ENCODE data around the gene C5orf46. TPM values are rescaled to one million over a fixed set of nuclear protein-coding genes. Genes with fewer than 3 reads are reported as not detected.

The C5orf46 gene
- total and polyA plus RNA-seq, 9 of the 15 experiments (the other 6 are each of a cell fraction or from before 2014, with no cell fraction given), result not detected

DNA sequence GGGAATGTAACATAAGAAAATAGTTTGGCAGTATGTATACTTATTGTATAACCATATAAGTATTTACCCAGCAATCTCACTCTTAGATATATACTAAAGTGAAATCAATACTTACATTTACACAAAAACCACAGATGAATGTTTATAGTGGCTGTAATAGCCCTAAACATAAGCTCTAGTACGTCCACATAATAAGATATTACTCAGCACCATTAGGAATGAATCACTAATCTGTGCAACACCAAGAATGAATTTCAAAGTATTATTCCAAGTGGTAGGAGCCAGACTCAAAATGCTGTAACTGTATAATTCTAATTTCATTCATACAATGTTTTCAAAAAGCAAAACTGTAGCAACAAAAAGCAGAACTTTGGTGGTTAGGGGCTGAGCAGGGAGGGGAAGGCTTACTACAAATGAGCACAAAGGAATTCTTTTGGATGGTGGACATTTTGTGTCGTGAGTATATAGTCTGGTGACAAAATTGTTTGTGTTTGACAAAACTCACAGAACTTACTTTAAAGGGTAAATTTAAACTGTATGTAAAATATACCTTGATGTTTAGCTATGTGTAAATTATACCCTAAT lies 11.9 kb upstream of the C5orf46 start (continued):
- TF ChIP-seq, protein P1, sequence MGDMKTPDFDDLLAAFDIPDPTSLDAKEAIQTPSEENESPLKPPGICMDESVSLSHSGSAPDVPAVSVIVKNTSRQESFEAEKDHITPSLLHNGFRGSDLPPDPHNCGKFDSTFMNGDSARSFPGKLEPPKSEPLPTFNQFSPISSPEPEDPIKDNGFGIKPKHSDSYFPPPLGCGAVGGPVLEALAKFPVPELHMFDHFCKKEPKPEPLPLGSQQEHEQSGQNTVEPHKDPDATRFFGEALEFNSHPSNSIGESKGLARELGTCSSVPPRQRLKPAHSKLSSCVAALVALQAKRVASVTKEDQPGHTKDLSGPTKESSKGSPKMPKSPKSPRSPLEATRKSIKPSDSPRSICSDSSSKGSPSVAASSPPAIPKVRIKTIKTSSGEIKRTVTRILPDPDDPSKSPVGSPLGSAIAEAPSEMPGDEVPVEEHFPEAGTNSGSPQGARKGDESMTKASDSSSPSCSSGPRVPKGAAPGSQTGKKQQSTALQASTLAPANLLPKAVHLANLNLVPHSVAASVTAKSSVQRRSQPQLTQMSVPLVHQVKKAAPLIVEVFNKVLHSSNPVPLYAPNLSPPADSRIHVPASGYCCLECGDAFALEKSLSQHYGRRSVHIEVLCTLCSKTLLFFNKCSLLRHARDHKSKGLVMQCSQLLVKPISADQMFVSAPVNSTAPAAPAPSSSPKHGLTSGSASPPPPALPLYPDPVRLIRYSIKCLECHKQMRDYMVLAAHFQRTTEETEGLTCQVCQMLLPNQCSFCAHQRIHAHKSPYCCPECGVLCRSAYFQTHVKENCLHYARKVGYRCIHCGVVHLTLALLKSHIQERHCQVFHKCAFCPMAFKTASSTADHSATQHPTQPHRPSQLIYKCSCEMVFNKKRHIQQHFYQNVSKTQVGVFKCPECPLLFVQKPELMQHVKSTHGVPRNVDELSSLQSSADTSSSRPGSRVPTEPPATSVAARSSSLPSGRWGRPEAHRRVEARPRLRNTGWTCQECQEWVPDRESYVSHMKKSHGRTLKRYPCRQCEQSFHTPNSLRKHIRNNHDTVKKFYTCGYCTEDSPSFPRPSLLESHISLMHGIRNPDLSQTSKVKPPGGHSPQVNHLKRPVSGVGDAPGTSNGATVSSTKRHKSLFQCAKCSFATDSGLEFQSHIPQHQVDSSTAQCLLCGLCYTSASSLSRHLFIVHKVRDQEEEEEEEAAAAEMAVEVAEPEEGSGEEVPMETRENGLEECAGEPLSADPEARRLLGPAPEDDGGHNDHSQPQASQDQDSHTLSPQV (IDR thresholded peaks at IDR 0.05), result no peak
- TF ChIP-seq, protein P2, sequence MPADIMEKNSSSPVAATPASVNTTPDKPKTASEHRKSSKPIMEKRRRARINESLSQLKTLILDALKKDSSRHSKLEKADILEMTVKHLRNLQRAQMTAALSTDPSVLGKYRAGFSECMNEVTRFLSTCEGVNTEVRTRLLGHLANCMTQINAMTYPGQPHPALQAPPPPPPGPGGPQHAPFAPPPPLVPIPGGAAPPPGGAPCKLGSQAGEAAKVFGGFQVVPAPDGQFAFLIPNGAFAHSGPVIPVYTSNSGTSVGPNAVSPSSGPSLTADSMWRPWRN (IDR thresholded peaks at IDR 0.05; ENCODE audit: low read depth), result no peak
- TF ChIP-seq FOXM1 (IDR thresholded peaks at IDR 0.05; ENCODE audit: low read depth), result no peak
- no peak for TF ChIP-seq FOXM1 (CRISPR knock-in tag; IDR thresholded peaks at IDR 0.05; ENCODE audit: low read depth)
- TF ChIP-seq ZNF197 (CRISPR knock-in tag; IDR thresholded peaks at IDR 0.05; ENCODE audit: low read depth), result no peak
- TF ChIP-seq PCBP2 (IDR thresholded peaks at IDR 0.05; ENCODE audit: low read depth, low read length, poor library complexity, severe bottlenecking), result no peak
- TF ChIP-seq HEY1 (CRISPR knock-in tag; IDR thresholded peaks at IDR 0.05; ENCODE audit: borderline replicate concordance), result no peak
- TF ChIP-seq, protein P3, sequence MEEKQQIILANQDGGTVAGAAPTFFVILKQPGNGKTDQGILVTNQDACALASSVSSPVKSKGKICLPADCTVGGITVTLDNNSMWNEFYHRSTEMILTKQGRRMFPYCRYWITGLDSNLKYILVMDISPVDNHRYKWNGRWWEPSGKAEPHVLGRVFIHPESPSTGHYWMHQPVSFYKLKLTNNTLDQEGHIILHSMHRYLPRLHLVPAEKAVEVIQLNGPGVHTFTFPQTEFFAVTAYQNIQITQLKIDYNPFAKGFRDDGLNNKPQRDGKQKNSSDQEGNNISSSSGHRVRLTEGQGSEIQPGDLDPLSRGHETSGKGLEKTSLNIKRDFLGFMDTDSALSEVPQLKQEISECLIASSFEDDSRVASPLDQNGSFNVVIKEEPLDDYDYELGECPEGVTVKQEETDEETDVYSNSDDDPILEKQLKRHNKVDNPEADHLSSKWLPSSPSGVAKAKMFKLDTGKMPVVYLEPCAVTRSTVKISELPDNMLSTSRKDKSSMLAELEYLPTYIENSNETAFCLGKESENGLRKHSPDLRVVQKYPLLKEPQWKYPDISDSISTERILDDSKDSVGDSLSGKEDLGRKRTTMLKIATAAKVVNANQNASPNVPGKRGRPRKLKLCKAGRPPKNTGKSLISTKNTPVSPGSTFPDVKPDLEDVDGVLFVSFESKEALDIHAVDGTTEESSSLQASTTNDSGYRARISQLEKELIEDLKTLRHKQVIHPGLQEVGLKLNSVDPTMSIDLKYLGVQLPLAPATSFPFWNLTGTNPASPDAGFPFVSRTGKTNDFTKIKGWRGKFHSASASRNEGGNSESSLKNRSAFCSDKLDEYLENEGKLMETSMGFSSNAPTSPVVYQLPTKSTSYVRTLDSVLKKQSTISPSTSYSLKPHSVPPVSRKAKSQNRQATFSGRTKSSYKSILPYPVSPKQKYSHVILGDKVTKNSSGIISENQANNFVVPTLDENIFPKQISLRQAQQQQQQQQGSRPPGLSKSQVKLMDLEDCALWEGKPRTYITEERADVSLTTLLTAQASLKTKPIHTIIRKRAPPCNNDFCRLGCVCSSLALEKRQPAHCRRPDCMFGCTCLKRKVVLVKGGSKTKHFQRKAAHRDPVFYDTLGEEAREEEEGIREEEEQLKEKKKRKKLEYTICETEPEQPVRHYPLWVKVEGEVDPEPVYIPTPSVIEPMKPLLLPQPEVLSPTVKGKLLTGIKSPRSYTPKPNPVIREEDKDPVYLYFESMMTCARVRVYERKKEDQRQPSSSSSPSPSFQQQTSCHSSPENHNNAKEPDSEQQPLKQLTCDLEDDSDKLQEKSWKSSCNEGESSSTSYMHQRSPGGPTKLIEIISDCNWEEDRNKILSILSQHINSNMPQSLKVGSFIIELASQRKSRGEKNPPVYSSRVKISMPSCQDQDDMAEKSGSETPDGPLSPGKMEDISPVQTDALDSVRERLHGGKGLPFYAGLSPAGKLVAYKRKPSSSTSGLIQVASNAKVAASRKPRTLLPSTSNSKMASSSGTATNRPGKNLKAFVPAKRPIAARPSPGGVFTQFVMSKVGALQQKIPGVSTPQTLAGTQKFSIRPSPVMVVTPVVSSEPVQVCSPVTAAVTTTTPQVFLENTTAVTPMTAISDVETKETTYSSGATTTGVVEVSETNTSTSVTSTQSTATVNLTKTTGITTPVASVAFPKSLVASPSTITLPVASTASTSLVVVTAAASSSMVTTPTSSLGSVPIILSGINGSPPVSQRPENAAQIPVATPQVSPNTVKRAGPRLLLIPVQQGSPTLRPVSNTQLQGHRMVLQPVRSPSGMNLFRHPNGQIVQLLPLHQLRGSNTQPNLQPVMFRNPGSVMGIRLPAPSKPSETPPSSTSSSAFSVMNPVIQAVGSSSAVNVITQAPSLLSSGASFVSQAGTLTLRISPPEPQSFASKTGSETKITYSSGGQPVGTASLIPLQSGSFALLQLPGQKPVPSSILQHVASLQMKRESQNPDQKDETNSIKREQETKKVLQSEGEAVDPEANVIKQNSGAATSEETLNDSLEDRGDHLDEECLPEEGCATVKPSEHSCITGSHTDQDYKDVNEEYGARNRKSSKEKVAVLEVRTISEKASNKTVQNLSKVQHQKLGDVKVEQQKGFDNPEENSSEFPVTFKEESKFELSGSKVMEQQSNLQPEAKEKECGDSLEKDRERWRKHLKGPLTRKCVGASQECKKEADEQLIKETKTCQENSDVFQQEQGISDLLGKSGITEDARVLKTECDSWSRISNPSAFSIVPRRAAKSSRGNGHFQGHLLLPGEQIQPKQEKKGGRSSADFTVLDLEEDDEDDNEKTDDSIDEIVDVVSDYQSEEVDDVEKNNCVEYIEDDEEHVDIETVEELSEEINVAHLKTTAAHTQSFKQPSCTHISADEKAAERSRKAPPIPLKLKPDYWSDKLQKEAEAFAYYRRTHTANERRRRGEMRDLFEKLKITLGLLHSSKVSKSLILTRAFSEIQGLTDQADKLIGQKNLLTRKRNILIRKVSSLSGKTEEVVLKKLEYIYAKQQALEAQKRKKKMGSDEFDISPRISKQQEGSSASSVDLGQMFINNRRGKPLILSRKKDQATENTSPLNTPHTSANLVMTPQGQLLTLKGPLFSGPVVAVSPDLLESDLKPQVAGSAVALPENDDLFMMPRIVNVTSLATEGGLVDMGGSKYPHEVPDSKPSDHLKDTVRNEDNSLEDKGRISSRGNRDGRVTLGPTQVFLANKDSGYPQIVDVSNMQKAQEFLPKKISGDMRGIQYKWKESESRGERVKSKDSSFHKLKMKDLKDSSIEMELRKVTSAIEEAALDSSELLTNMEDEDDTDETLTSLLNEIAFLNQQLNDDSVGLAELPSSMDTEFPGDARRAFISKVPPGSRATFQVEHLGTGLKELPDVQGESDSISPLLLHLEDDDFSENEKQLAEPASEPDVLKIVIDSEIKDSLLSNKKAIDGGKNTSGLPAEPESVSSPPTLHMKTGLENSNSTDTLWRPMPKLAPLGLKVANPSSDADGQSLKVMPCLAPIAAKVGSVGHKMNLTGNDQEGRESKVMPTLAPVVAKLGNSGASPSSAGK (IDR thresholded peaks at IDR 0.05), result no peak
- TF ChIP-seq, protein P4, sequence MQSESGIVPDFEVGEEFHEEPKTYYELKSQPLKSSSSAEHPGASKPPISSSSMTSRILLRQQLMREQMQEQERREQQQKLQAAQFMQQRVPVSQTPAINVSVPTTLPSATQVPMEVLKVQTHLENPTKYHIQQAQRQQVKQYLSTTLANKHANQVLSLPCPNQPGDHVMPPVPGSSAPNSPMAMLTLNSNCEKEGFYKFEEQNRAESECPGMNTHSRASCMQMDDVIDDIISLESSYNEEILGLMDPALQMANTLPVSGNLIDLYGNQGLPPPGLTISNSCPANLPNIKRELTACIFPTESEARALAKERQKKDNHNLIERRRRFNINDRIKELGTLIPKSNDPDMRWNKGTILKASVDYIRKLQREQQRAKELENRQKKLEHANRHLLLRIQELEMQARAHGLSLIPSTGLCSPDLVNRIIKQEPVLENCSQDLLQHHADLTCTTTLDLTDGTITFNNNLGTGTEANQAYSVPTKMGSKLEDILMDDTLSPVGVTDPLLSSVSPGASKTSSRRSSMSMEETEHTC (IDR thresholded peaks at IDR 0.05), result no peak
- no peak for TF ChIP-seq ZNF134 (CRISPR knock-in tag; conservative IDR thresholded peaks at IDR 0.05)
